HG03103 (cell line): ENCODE results near the gene WIPF3.
A peak's percentile ranks its signal among the peaks of the same experiment; 100 is the strongest.
"Not testable (repeated sequence)": the region's sequence is repeated elsewhere in the genome, so short reads cannot be mapped to it uniquely, and the experiment has no call there.

ENCODE experiments used
- ATAC-seq: cut with Tn5 transposase; IDR thresholded peaks from one replicate; pipeline ENCODE4 v1.9.1; 2021; ENCODE audit warnings: low read depth; ENCODE audit not compliant: unreplicated experiment

Gene WIPF3

DNA sequence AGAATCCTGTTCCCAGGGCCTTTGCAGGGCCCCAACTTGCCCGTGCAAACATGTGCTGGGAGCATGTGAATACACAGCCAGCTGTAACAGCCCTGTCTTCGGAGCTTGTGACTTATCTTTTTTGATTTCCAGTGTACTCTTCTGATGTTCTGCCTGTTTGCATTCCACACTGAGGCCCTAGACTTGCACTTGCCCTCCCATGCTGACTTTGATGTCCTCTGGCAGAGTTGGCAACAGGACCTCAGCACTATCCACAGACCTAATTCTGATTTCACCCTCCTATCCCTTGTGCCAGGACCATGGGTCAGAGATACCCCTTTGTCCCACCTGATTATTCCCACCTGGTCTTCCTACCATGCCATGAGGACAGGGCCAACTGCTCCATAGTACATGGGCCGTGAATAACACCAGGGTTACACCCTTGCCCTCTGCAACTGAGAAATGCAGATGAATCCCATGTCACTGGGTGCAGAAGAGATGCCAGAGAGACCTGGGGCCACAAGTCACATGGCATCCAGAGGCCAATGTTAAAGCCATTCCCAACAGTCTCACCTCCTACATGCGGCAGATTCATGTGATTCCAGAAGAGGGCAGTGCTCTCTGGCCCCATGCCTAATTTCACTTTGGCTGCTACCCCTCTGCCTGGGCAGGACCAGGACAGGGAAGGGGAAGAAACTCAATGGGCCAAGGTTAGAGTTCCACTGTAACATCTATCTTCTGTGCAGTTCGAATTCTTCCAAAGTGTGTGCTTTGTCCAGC, 140.3 kb downstream of the WIPF3 start:
- no peak for ATAC-seq

- ATAC-seq: no peak
These were observed 142.3 kb downstream of the WIPF3 start for GRCh38 chr7:29948587-29948986.

GRCh38 chr7:29950480-29950879, 144.2 kb downstream of the WIPF3 start:
- ATAC-seq: no peak

- no peak for ATAC-seq
These were observed 144.9 kb downstream of the WIPF3 start for GRCh38 chr7:29951206-29951605.

DNA sequence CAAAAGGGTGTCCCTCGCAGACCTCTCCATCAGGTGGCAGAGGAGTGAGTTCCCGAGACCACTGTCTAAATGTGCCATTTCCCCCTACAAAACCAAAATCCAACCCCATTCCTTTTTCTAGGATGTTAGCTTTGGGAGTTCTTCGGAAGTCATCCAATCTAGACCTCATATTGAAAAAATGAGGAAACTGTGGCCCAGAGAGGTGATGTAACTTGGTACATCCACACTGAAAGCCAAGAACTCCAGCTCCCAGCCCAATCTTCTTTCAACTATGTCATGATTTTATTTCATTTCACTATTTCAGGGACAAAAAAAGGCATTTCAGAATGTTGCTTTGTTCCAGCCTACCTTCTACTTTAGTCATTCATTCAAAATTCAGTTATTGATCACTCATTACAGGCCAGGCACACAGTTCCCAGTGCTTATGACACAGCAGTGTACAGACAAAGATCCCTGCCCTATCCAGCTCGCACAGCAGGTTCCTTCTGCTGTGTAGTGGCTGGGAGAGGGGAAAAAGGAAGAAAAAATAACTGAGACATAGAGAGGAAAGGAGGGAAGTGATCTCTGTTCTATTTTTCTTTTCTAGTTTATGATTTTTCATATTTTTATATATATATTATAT, 147.5 kb downstream of the WIPF3 start:
- no peak for ATAC-seq

DNA sequence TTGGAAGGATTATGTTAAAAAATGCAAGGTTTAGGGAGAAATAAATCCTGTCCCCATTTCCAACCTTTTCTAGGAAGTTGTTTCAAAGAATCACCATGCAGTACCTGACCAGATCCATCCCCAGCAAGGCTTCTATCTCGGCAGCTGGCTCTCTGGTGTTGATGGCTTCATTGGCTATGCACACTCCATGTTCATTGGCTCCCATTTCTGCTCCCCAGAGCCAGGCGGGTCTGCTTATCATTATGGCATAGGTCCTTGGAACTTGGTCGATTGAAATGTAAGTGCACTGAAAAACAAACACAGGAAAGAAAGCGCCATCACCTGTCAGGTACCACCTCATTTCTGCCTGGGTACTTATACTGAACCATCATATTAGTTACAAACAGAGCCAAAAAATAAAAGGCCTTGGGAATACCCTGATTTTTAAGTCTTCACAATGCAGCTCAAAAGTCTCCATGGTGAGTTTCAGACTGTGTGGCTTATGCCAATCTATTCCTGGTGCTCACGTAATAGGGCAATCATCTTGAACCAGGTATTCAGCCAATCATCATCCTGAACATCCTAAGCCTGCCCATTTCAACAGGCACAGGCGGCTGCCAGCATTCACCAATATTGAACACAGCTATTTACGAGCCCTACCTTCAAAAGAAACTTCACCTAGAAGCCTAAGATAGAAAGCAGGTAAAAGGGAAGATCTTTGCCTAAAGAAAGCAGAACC, 148.9 kb downstream of the WIPF3 start:
- ATAC-seq: no peak

DNA sequence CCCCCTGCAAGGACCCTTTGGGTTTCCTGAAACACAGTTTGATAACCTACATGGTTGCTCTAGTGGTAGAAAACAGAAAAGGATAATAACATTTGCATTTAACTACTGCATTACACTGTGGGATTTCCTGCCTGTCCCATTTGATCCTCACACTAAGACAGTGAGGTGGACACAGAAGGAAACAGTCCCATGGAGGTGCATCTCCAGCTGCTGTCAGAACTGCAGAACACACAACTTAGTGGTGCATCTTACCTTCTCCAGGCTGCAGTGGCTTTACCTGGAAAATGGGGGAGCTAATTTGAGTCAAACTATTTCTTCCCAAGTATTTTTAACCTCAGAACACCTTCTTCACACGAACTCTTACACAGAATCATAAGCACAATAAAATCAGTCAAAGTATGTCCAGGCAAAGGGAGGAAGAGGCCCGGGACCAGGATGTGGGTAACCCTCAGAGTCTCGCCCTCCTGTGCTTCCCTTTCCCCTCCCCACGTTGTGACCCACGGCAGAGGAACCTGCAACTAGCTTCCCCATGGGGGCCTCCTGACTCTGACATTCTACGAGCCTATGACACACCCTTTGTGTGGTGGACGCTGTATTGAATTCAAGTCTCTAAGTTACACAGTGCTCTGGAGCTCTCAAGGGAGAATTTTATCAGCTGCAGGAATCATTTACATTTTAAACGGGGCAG, 149.6 kb downstream of the WIPF3 start:
- ATAC-seq: peak; percentile 78

- no peak for ATAC-seq
These were observed 150.2 kb downstream of the WIPF3 start for GRCh38 chr7:29956487-29956836.

- no peak for ATAC-seq
These were observed 151.4 kb downstream of the WIPF3 start for GRCh38 chr7:29957521-29958310.

- no peak for ATAC-seq
These were observed 152.5 kb downstream of the WIPF3 start for GRCh38 chr7:29958667-29959358.

GRCh38 chr7:29961611-29962010, 155.3 kb downstream of the WIPF3 start:
- ATAC-seq: not testable (repeated sequence)

- ATAC-seq: no peak
These were observed 155.7 kb downstream of the WIPF3 start for GRCh38 chr7:29962035-29962434.

- ATAC-seq: no peak
These were observed 158.7 kb downstream of the WIPF3 start for GRCh38 chr7:29965030-29965429.
